Neural cell (in vitro differentiated cells): ENCODE measurements around the gene WDFY1. TPM values are rescaled to one million over a fixed set of nuclear protein-coding genes. Genes with fewer than 3 reads are reported as not detected.
A peak's percentile ranks its signal among the peaks of the same experiment; 100 is the strongest.

Experiments used
- H2AFZ ChIP-seq: fragments of 200-600, 300-800 bp; sonication (generic), shearing (Covaris generic); 2 replicates; pipeline ENCODE4 v1.6.0; 2014; ENCODE audit warnings: low read depth, mild to moderate bottlenecking, antibody characterized with exemption, low read length, moderate library complexity
- H3F3A ChIP-seq: fragments of 200-600 bp; shearing (Covaris generic); 2 replicates; pipeline ENCODE4 v1.6.1; 2016; ENCODE audit warnings: mild to moderate bottlenecking, moderate library complexity, mixed read lengths, antibody characterized with exemption, low read length; ENCODE audit not compliant: insufficient read depth, poor library complexity, severe bottlenecking
- H3K27ac ChIP-seq: fragments of 200-600, 300-800 bp; sonication (generic), shearing (Covaris generic); 2 replicates; pipeline ENCODE4 v1.5.1; 2014; ENCODE audit warnings: mild to moderate bottlenecking, low read length, moderate library complexity
- H3K27me3 ChIP-seq: fragments of 300-800, 200-600 bp; sonication (generic), shearing (Covaris generic); 2 replicates; pipeline ENCODE4 v1.6.0; 2014; ENCODE audit warnings: mild to moderate bottlenecking, low read depth, low read length, moderate library complexity; ENCODE audit not compliant: insufficient read depth
- H3K36me3 ChIP-seq: fragments of 300-800, 200-600 bp; sonication (generic), shearing (Covaris generic); 2 replicates; pipeline ENCODE4 v1.5.1; 2014; ENCODE audit warnings: mild to moderate bottlenecking, antibody characterized with exemption, low read length, moderate library complexity; ENCODE audit not compliant: insufficient read depth
- H3K4me2 ChIP-seq: fragments of 300-800, 200-600 bp; sonication (generic), shearing (Covaris generic); 2 replicates; pipeline ENCODE4 v1.6.0; 2014; ENCODE audit warnings: mild to moderate bottlenecking, low read length
- H3K4me3 ChIP-seq: fragments of 300-800, 200-600 bp; sonication (generic), shearing (Covaris generic); 2 replicates; pipeline ENCODE4 v1.5.1; 2014; ENCODE audit warnings: mild to moderate bottlenecking, low read length, moderate library complexity
- H3K79me2 ChIP-seq: fragments of 200-600 bp; shearing (Covaris generic); replicated peaks from 2 replicates; pipeline ENCODE4 v1.6.0; 2014; ENCODE audit warnings: mild to moderate bottlenecking, low read length, moderate library complexity; ENCODE audit not compliant: insufficient read depth
- H3K9ac ChIP-seq: fragments of 300-800, 200-600 bp; sonication (generic), shearing (Covaris generic); 2 replicates; pipeline ENCODE4 v1.6.1; 2016; ENCODE audit warnings: mild to moderate bottlenecking, low read length, mixed read lengths
- H3K9me2 ChIP-seq: fragments of 200-600 bp; shearing (Covaris generic); 2 replicates; pipeline ENCODE4 v1.6.1; 2016; ENCODE audit warnings: mild to moderate bottlenecking, low read length, mixed read lengths; ENCODE audit not compliant: insufficient read depth
- H3K9me3 ChIP-seq: fragments of 200-600, 300-800 bp; sonication (generic), shearing (Covaris generic); 2 replicates; pipeline ENCODE4 v1.6.1; 2016; ENCODE audit warnings: mild to moderate bottlenecking, mixed run types, low read length, moderate library complexity, mixed read lengths
- H4K20me1 ChIP-seq: fragments of 200-600 bp; shearing (Covaris generic); 2 replicates; pipeline ENCODE4 v1.6.1; 2016; ENCODE audit warnings: mild to moderate bottlenecking, mixed run types; ENCODE audit not compliant: insufficient read depth
- EP300 ChIP-seq: fragments of 450-650 bp; conservative IDR thresholded peaks from 2 replicates; pipeline ENCODE4 v1.6.1; 2014; ENCODE audit warnings: antibody characterized with exemption, mild to moderate bottlenecking, moderate library complexity; ENCODE audit not compliant: poor library complexity, severe bottlenecking
- EZH2 ChIP-seq: fragments of 200-600, 300-800 bp; shearing (Covaris generic), sonication (generic); IDR thresholded peaks from 2 replicates; pipeline ENCODE4 v1.6.1; 2014; ENCODE audit warnings: antibody characterized with exemption, low read length, borderline replicate concordance, mild to moderate bottlenecking; ENCODE audit not compliant: insufficient read depth, poor library complexity, severe bottlenecking
- MXI1 ChIP-seq: fragments of 450-650 bp; conservative IDR thresholded peaks from 2 replicates; pipeline ENCODE4 v1.6.1; 2014; ENCODE audit warnings: antibody characterized with exemption, mild to moderate bottlenecking; ENCODE audit not compliant: poor library complexity, severe bottlenecking
- POLR2AphosphoS5 ChIP-seq: IDR thresholded peaks from 2 replicates; pipeline ENCODE4 v1.6.1; 2012
- RAD21 ChIP-seq: fragments of 450-650 bp; conservative IDR thresholded peaks from 2 replicates; pipeline ENCODE4 v1.6.1; 2014; ENCODE audit warnings: antibody characterized with exemption, mild to moderate bottlenecking, moderate library complexity
- REST ChIP-seq: IDR thresholded peaks from 2 replicates; pipeline ENCODE4 v1.6.1; 2012; ENCODE audit warnings: borderline replicate concordance
- SMC3 ChIP-seq: fragments of 450-650 bp; conservative IDR thresholded peaks from 2 replicates; pipeline ENCODE4 v1.6.1; 2014; ENCODE audit warnings: antibody characterized with exemption, mild to moderate bottlenecking, moderate library complexity; ENCODE audit not compliant: poor library complexity
- TAF1 ChIP-seq: IDR thresholded peaks from 2 replicates; pipeline ENCODE4 v1.6.1; 2012; ENCODE audit warnings: low read depth
- polyA plus RNA-seq: library from polyadenylated mRNA; depleted of rRNA; stranded (reverse); fragments of >200 nt; gene quantifications from 2 replicates; pipeline ENCODE4 v1.2.3, GENCODE V29; 2014
- TF ChIP-seq, protein P1 (sequence below): fragments of 450-650 bp; IDR thresholded peaks from 2 replicates; pipeline ENCODE4 v1.5.1; 2014; ENCODE audit warnings: antibody characterized with exemption, mild to moderate bottlenecking, moderate library complexity; ENCODE audit not compliant: poor library complexity, severe bottlenecking

WDFY1 gene
- polyA plus RNA-seq, 1 donor from 2014 or later = 49.4 TPM

DNA sequence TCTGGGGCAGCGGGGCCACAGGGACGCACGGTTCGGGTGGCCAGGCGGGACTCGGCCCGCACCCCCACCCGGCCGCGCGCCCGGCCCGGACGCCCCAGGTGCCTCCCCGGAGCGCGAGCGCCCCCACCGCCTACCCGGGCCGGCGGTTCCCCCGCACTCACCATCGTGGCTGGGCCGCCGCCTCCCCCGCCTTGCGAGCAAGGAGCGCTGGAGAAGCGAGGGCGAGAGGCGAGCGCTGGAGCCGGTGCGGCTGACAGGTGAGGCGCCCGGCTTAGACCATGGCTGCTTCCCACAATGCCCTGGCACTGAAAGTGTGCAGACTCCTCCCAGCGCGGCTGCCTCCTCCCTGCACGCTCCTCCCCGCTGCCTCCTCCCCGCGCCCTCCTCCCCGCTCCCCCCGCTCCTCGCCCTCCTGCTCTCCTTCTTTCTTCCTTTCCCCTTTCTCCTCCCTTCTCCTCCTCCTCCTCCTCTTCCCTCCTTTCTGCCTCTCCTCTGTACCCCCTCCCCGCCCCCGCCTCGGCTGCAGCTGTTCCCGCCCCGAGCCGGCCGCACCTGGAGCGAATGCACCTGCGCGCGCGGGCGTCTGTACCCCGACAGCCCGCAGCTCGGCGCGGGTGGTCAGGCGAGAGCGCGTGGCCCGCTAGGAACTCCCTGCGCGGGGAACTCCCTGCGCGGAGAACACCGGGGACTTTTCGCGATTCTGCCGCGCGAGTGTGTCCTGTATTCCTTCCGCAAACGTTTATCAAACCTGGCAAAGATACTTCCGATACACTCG lies 107.7 kb downstream of the WDFY1 start, which contains the start of gene AP1S3:
TSS of gene AP1S3 (minus strand) at position 296 of the 775 bp plus-strand sequence. CDS start at position 164, 132 bp downstream.
- H3K9me3 ChIP-seq = no peaks in the 10 kb centered on the region
- H3K9me2 ChIP-seq = no peaks in the 10 kb centered on the region
- H3K9ac ChIP-seq = peak within 1 kb of the TSS; percentile 59
- H3F3A ChIP-seq = no peaks in the 10 kb centered on the region
- TF ChIP-seq REST (no peak), SMC3 (peak; percentile 19), EZH2 (no peak), POLR2AphosphoS5 (peak; percentile 19), RAD21 (peak; percentile 21), TAF1 (no peak), EP300 (no peak), MXI1 (peak; percentile 58)
- TF ChIP-seq, protein P1, sequence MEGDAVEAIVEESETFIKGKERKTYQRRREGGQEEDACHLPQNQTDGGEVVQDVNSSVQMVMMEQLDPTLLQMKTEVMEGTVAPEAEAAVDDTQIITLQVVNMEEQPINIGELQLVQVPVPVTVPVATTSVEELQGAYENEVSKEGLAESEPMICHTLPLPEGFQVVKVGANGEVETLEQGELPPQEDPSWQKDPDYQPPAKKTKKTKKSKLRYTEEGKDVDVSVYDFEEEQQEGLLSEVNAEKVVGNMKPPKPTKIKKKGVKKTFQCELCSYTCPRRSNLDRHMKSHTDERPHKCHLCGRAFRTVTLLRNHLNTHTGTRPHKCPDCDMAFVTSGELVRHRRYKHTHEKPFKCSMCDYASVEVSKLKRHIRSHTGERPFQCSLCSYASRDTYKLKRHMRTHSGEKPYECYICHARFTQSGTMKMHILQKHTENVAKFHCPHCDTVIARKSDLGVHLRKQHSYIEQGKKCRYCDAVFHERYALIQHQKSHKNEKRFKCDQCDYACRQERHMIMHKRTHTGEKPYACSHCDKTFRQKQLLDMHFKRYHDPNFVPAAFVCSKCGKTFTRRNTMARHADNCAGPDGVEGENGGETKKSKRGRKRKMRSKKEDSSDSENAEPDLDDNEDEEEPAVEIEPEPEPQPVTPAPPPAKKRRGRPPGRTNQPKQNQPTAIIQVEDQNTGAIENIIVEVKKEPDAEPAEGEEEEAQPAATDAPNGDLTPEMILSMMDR = peak; percentile 56
- H3K4me2 ChIP-seq = peak within 1 kb of the TSS; percentile 51
- H4K20me1 ChIP-seq = no peaks in the 10 kb centered on the region
- no peaks in the 10 kb centered on the region for H3K36me3 ChIP-seq
- H3K4me3 ChIP-seq = peak within 1 kb of the TSS; percentile 83
- H3K27me3 ChIP-seq = peaks cover 17% of the 10 kb centered on the region
- no peak within 1 kb of the TSS for H3K27ac ChIP-seq
- no peaks in the 10 kb centered on the region for H3K79me2 ChIP-seq
- peak within 1 kb of the TSS; percentile 66 for H2AFZ ChIP-seq

DNA sequence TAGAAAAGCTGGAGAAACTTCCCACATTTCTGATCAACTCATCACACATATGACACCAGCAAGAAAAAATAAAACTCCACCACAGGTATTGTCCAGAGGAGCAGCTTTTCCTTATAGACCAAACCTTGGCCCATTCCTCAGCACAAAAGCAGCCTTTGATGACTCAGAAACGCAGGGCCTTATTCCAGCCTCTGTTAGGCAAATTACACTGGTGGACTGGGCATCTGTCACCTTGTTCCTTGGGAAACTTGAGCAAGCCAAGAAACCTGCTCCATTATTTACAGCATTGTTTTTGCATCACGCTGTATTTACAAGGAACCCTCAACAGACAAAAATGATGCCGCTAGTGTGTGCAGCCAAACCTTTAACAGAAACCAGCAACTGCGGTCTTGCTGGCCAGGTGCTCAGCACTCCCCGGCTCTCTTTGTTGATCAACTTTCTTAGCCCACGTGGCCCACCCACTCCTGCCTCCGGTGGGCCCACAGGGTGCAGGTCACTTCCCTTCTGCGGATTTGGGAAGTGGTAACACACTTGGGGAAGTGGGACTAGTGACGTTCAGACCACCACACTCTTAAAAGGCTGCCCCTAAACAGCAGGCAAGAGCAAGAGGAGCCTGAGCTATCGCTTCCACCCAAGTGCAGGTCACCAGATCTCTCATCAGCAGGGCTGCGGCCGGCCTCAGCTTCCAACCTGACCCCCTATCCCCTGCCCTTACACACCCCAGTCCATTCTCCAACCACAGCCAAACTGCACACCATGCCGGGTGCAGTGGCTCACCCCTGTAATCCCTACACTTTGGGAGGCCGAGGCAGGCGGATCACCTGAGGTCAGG lies 109.2 kb downstream of the WDFY1 start:
- no peaks in the 10 kb centered on the region for H3K79me2 ChIP-seq
- no peaks in the 10 kb centered on the region for H3K9me3 ChIP-seq
- TF ChIP-seq SMC3 (no peak), RAD21 (no peak), MXI1 (no peak), REST (no peak)
- TF ChIP-seq, protein P1 = no peak
- no peak overlapping the region for H3K4me2 ChIP-seq
- H3K27ac ChIP-seq = no peak overlapping the region
- no peaks in the 10 kb centered on the region for H3K36me3 ChIP-seq
- no peak overlapping the region for H2AFZ ChIP-seq
- no peaks in the 10 kb centered on the region for H3F3A ChIP-seq
- H3K27me3 ChIP-seq = peaks cover 17% of the 10 kb centered on the region
- H3K4me3 ChIP-seq = peak overlapping the region; percentile 83
- H3K9me2 ChIP-seq = no peaks in the 10 kb centered on the region
- H3K9ac ChIP-seq = no peak overlapping the region
- no peaks in the 10 kb centered on the region for H4K20me1 ChIP-seq
